H1 (cell line): ENCODE measurements around the gene SLC35D3. TPM values are rescaled to one million over a fixed set of nuclear protein-coding genes. Genes with fewer than 3 reads are reported as not detected.

ENCODE experiments used
- CTCF ChIA-PET: fragments of 300-600 bp; sonication (Branson Sonifier 250); formaldehyde crosslinking; loops from one replicate; lab custom pipeline; 2021; ENCODE audit not compliant: partially characterized antibody; lab: Charles Lee
- POLR2A ChIA-PET: fragments of 300-600 bp; sonication (Branson Sonifier 250); formaldehyde crosslinking; loops from one replicate; lab custom pipeline; 2021; ENCODE audit warnings: inconsistent platforms; ENCODE audit not compliant: partially characterized antibody; lab: Charles Lee
- DNase-seq, 2 experiments: peaks; one replicate each; pipeline versions ENCODE4 v3.0.0 to v3.0.0-alpha.2; 2010 to 2022; ENCODE audit warnings: low spot score in 2 of 2, low read depth in 1 of 2, mixed read lengths in 1 of 2
- FAIRE-seq: peaks from 2 replicates; lab custom pipeline; 2011; peaks lifted over from hg19 to GRCh38; lab: Jason Lieb, UNC
- H2AFZ ChIP-seq: 2 replicates; pipeline ENCODE4 v1.8.1; 2012; ENCODE audit warnings: low read length, inconsistent platforms
- H2AK5ac ChIP-seq: 2 replicates; pipeline ENCODE4 v1.6.1; 2013; ENCODE audit warnings: low read depth, low read length
- H2BK120ac ChIP-seq: replicated peaks from 2 replicates; pipeline ENCODE3; 2013; ENCODE audit warnings: low read depth, low read length, inconsistent platforms
- H2BK12ac ChIP-seq: 2 replicates; pipeline ENCODE4 v1.6.1; 2013; ENCODE audit warnings: low read depth, low read length
- H2BK15ac ChIP-seq: 2 replicates; pipeline ENCODE4 v1.6.1; 2013; ENCODE audit warnings: low read length
- H2BK20ac ChIP-seq: 2 replicates; pipeline ENCODE4 v1.6.1; 2013; ENCODE audit warnings: low read length
- H2BK5ac ChIP-seq: 2 replicates; pipeline ENCODE4 v1.6.1; 2013; ENCODE audit warnings: low read depth, low read length
- H3K14ac ChIP-seq: 2 replicates; pipeline ENCODE4 v1.6.1; 2013; ENCODE audit warnings: inconsistent platforms; ENCODE audit not compliant: insufficient read length
- H3K18ac ChIP-seq: 2 replicates; pipeline ENCODE4 v1.6.1; 2013; ENCODE audit warnings: low read length; ENCODE audit errors: extremely low read depth
- H3K23ac ChIP-seq: 2 replicates; pipeline ENCODE4 v1.6.1; 2013; ENCODE audit warnings: inconsistent platforms; ENCODE audit not compliant: insufficient read length
- H3K23me2 ChIP-seq: 2 replicates; pipeline ENCODE4 v1.6.1; 2013; ENCODE audit warnings: low read depth, low read length
- H3K27ac ChIP-seq: 2 replicates; pipeline ENCODE4 v1.6.1; 2011; ENCODE audit warnings: low read depth, low read length, inconsistent platforms
- H3K27me3 ChIP-seq, 4 experiments: replicated peaks in 1 of 4; 1 replicate in 1 of 4; 2 replicates in 3 of 4; pipeline versions ENCODE4 v1.6.1 to v1.8.1; 2011 to 2013; ENCODE audit warnings: low read length in 3 of 4, mild to moderate bottlenecking in 3 of 4, inconsistent platforms in 2 of 4, mixed read lengths in 2 of 4, moderate library complexity in 1 of 4; ENCODE audit not compliant: control insufficient read depth in 3 of 4, insufficient read depth in 3 of 4; ENCODE audit errors: extremely low read depth in 1 of 4
- H3K36me3 ChIP-seq, 4 experiments: 2 replicates each; pipeline versions ENCODE4 v1.6.1 to v1.8.1; 2011 to 2013; ENCODE audit warnings: mild to moderate bottlenecking in 4 of 4, low read length in 3 of 4, moderate library complexity in 2 of 4, control low read depth in 1 of 4, inconsistent platforms in 1 of 4; ENCODE audit not compliant: insufficient read depth in 4 of 4, control insufficient read depth in 2 of 4
- H3K4ac ChIP-seq: replicated peaks from 2 replicates; pipeline ENCODE3; 2013; ENCODE audit warnings: low read length, low read depth, mixed read lengths, inconsistent platforms; ENCODE audit not compliant: insufficient read length
- H3K4me1 ChIP-seq, 4 experiments: replicated peaks in 1 of 4; 1 replicate in 1 of 4; 2 replicates in 3 of 4; pipeline versions ENCODE4 v1.6.1 to v1.8.1; 2011 to 2013; ENCODE audit warnings: low read length in 3 of 4, inconsistent platforms in 2 of 4, mixed read lengths in 1 of 4; ENCODE audit not compliant: insufficient read depth in 4 of 4, control insufficient read depth in 3 of 4
- H3K4me2 ChIP-seq, 2 experiments: 2 replicates each; pipeline versions ENCODE4 v1.6.1 to v1.8.1; 2011 to 2013; ENCODE audit warnings: low read depth in 2 of 2, low read length in 2 of 2, control low read depth in 1 of 2, inconsistent platforms in 1 of 2, mild to moderate bottlenecking in 1 of 2; ENCODE audit not compliant: insufficient read depth in 1 of 2
- H3K4me3 ChIP-seq, 4 experiments: fragments of 200-600, 300-600 bp in 1 of 4; sonication (generic), shearing (Covaris generic), sonication (Bioruptor Twin) in 1 of 4; 2 replicates each; pipeline versions ENCODE4 v1.5.1 to v1.8.1; 2011 to 2016; ENCODE audit warnings: low read length in 4 of 4, low read depth in 3 of 4, control low read depth in 2 of 4, inconsistent platforms in 2 of 4, mild to moderate bottlenecking in 2 of 4, mixed read lengths in 1 of 4, moderate library complexity in 1 of 4; ENCODE audit not compliant: insufficient read depth in 2 of 4; ENCODE audit errors: extremely low read depth in 1 of 4
- H3K56ac ChIP-seq: replicated peaks from 2 replicates; pipeline ENCODE3; 2013; ENCODE audit warnings: low read depth, mild to moderate bottlenecking, mixed read lengths, low read length, inconsistent platforms; ENCODE audit not compliant: insufficient read length
- H3K79me1 ChIP-seq: 2 replicates; pipeline ENCODE4 v1.6.1; 2013; ENCODE audit warnings: low read depth, low read length, control low read depth
- H3K79me2 ChIP-seq, 2 experiments: 2 replicates each; pipeline versions ENCODE4 v1.6.1 to v1.8.1; 2012 to 2013; ENCODE audit warnings: low read length in 2 of 2, mild to moderate bottlenecking in 2 of 2, inconsistent platforms in 1 of 2; ENCODE audit not compliant: insufficient read depth in 2 of 2, control insufficient read depth in 1 of 2
- H3K9ac ChIP-seq, 4 experiments: replicated peaks in 1 of 4; 1 replicate in 1 of 4; 2 replicates in 3 of 4; pipeline versions ENCODE4 v1.6.1 to v1.8.1; 2011 to 2013; ENCODE audit warnings: low read depth in 3 of 4, low read length in 3 of 4, control low read depth in 2 of 4, mild to moderate bottlenecking in 2 of 4, moderate library complexity in 2 of 4, inconsistent platforms in 1 of 4; ENCODE audit errors: extremely low read depth in 1 of 4
- H3K9me3 ChIP-seq, 2 experiments: 2 replicates each; pipeline versions ENCODE4 v1.6.1 to v1.8.1; 2012 to 2013; ENCODE audit warnings: mild to moderate bottlenecking in 2 of 2, moderate library complexity in 2 of 2, control low read depth in 1 of 2, inconsistent platforms in 1 of 2, low read depth in 1 of 2, low read length in 1 of 2, mixed read lengths in 1 of 2; ENCODE audit not compliant: insufficient read depth in 2 of 2
- H4K20me1 ChIP-seq, 2 experiments: replicated peaks in 1 of 2; 2 replicates each; pipeline versions ENCODE3 to v1.8.1; 2011 to 2013; ENCODE audit warnings: inconsistent platforms in 2 of 2, low read length in 2 of 2, mild to moderate bottlenecking in 1 of 2; ENCODE audit not compliant: insufficient read depth in 2 of 2, control insufficient read depth in 1 of 2
- H4K5ac ChIP-seq: 2 replicates; pipeline ENCODE4 v1.6.1; 2013; ENCODE audit warnings: low read length, low read depth, mixed read lengths, inconsistent platforms; ENCODE audit not compliant: insufficient read length
- H4K8ac ChIP-seq: 2 replicates; pipeline ENCODE4 v1.8.0; 2013; ENCODE audit warnings: mild to moderate bottlenecking, moderate library complexity, low read length, inconsistent platforms; ENCODE audit not compliant: insufficient read depth; ENCODE audit errors: extremely low read depth
- H4K91ac ChIP-seq: replicated peaks from 2 replicates; pipeline ENCODE3; 2013; ENCODE audit warnings: low read length, mixed read lengths, inconsistent platforms; ENCODE audit not compliant: insufficient read length
- BACH1 ChIP-seq: IDR thresholded peaks from 2 replicates; pipeline ENCODE4 v1.6.1; 2012; ENCODE audit warnings: low read length, improper control_type of control experiment
- E2F6 ChIP-seq: IDR thresholded peaks from 2 replicates; pipeline ENCODE4 v1.6.1; 2012; ENCODE audit warnings: inconsistent platforms
- HDAC2 ChIP-seq, 2 experiments: fragments of 300-600 bp in 1 of 2; sonication (generic) in 1 of 2; IDR thresholded peaks; 2 replicates each; pipeline ENCODE4 v1.6.1; 2011 to 2012; ENCODE audit warnings: low read depth in 2 of 2, low read length in 2 of 2, mild to moderate bottlenecking in 2 of 2, moderate library complexity in 2 of 2, borderline replicate concordance in 1 of 2, inconsistent platforms in 1 of 2
- KDM1A ChIP-seq: fragments of 200-600, 300-600 bp; sonication (generic); IDR thresholded peaks from 2 replicates; pipeline ENCODE4 v1.7.1; 2016; ENCODE audit warnings: mild to moderate bottlenecking, low read length, borderline replicate concordance
- MAX ChIP-seq: IDR thresholded peaks from 2 replicates; pipeline ENCODE4 v1.6.1; 2012; ENCODE audit warnings: inconsistent platforms
- NRF1 ChIP-seq: IDR thresholded peaks from 2 replicates; pipeline ENCODE4 v1.6.1; 2011; ENCODE audit warnings: mild to moderate bottlenecking, low read depth, low read length, improper control_type of control experiment
- POLR2AphosphoS5 ChIP-seq: IDR thresholded peaks from 2 replicates; pipeline ENCODE4 v1.6.1; 2011; ENCODE audit warnings: low read depth, low read length
- RAD21 ChIP-seq, 2 experiments: IDR thresholded peaks in 1 of 2; conservative IDR thresholded peaks in 1 of 2; 2 replicates each; pipeline ENCODE4 v1.6.1; 2011; ENCODE audit warnings: low read depth in 2 of 2, low read length in 2 of 2, improper control_type of control experiment in 1 of 2, inconsistent platforms in 1 of 2, mild to moderate bottlenecking in 1 of 2, moderate library complexity in 1 of 2
- RFX5 ChIP-seq: IDR thresholded peaks from 2 replicates; pipeline ENCODE4 v1.6.1; 2011; ENCODE audit warnings: low read depth, low read length, improper control_type of control experiment, borderline replicate concordance
- SIX5 ChIP-seq: IDR thresholded peaks from 2 replicates; pipeline ENCODE4 v1.6.1; 2011; ENCODE audit warnings: mild to moderate bottlenecking, low read depth, low read length
- SP4 ChIP-seq: IDR thresholded peaks from 2 replicates; pipeline ENCODE4 v1.6.1; 2012; ENCODE audit warnings: low read length, inconsistent platforms
- USF2 ChIP-seq: IDR thresholded peaks from 2 replicates; pipeline ENCODE4 v1.6.1; 2011; ENCODE audit warnings: low read length, improper control_type of control experiment
- WGBS, 2 experiments: shearing (Covaris generic) in 1 of 2; methylation state at CpG; one replicate each; pipeline versions ENCODE4 v1.1.6 to v1.1.7; 2013 to 2015; ENCODE audit warnings: low lambda C conversion rate in 2 of 2, mixed read lengths in 2 of 2, inconsistent platforms in 1 of 2, low coverage in 1 of 2, missing lambda C conversion rate in 1 of 2; ENCODE audit not compliant: insufficient replicate concordance in 2 of 2, insufficient coverage in 1 of 2, insufficient read length in 1 of 2; ENCODE audit errors: extremely low coverage in 1 of 2, missing lambda C conversion rate in 1 of 2; 5-methylcytosine and 5-hydroxymethylcytosine counted together
- polyA plus RNA-seq, 7 experiments: library from polyadenylated mRNA; depleted of rRNA in 3 of 7; stranded (reverse) in 5 of 7; unstranded in 2 of 7; fragments of >200 nt in 5 of 7; fragments of 200-250 nt in 2 of 7; gene quantifications; 1 replicate in 5 of 7; 2 replicates in 1 of 7; 4 replicates in 1 of 7; pipeline versions ENCODE4 v1.2.1 to v1.2.3, GENCODE V29; 2011 to 2013; ENCODE audit warnings: missing spikeins in 2 of 7, mixed read lengths in 2 of 7
- total RNA-seq: library from RNA; stranded (reverse); fragmentation: NEBNext Ultra II Directional; extraction: Animal tissue kit (Norgen Biotek cat#: 25700); gene quantifications from 2 replicates; pipeline ENCODE4 v1.2.1, GENCODE V29; 2021

SLC35D3 gene
- total and polyA plus RNA-seq, 2 of the 8 experiments (the other 6 are each of a cell fraction or from before 2014, with no cell fraction given) = 0.27 to 0.39 TPM

- Histone ChIP-seq H3K56ac (no peak overlapping the region), H3K27ac (no peak overlapping the region), H3K27me3 (no peaks in the 10 kb centered on the region), H2BK15ac (no peak overlapping the region), H3K4me2 (no peak overlapping the region), H3K18ac (no peak overlapping the region), H3K9me3 (no peaks in the 10 kb centered on the region), H2BK120ac (no peak overlapping the region), H3K4me1 (peaks cover 0 to 4% (median 1%) of the 10 kb centered on the region in 4 experiments; a peak in 2 of 7 replicates), H4K8ac (no peak overlapping the region), H3K9ac (no peak overlapping the region), H3K23me2 (no peaks in the 10 kb centered on the region), H4K91ac (no peak overlapping the region), H3K36me3 (no peaks in the 10 kb centered on the region), H3K4me3 (no peak overlapping the region), H2BK20ac (no peak overlapping the region), H2BK12ac (no peak overlapping the region), H2AFZ (no peak overlapping the region), H3K79me2 (no peaks in the 10 kb centered on the region), H3K4ac (no peak overlapping the region), H2AK5ac (no peak overlapping the region), H3K79me1 (no peaks in the 10 kb centered on the region), H3K14ac (no peak overlapping the region), H4K20me1 (no peaks in the 10 kb centered on the region), H3K23ac (no peak overlapping the region), H4K5ac (no peak overlapping the region), H2BK5ac (no peak overlapping the region)
- DNase-seq (no peak), FAIRE-seq (no peak)
- ChIA-PET POLR2A (no interaction called here), CTCF (interaction anchor here (1.2 to 1.4 kb wide), 2 partner anchors 9 to 11 kb away, joined by 3 to 4 read pairs; no protein-coding TSS in a partner anchor)
- 91% methylated on average over 4 of the region's 4 CpGs; no CpG with 5 or more reads in 1 of the 2 experiments for WGBS, 2 experiments
- TF ChIP-seq RFX5 (no peak), POLR2AphosphoS5 (no peak), RAD21 (IDR thresholded peaks at IDR 0.05 in 1 of 2, conservative IDR thresholded peaks at IDR 0.05 in 1 of 2; ENCODE audit: low read depth in 2 of 2, low read length in 2 of 2) (no peak), NRF1 (no peak), MAX (no peak), USF2 (no peak), BACH1 (no peak), KDM1A (no peak), HDAC2 (IDR thresholded peaks at IDR 0.05; ENCODE audit: borderline replicate concordance in 1 of 2, low read depth in 2 of 2, low read length in 2 of 2) (no peak), E2F6 (no peak), SIX5 (no peak), SP4 (no peak)
These were observed 8.4 kb downstream of the SLC35D3 start for GRCh38 chr6:136930528-136930927.
